Nephron (organoid): ENCODE results near the gene KCNN3.

Experiments
- H3K27ac Mint-ChIP-seq, 3 experiments: 2 replicates each; pipeline ENCODE4 v1.8.0; 2020; ENCODE audit warnings: mixed read lengths in 3 of 3, mild to moderate bottlenecking in 2 of 3, moderate library complexity in 1 of 3
- H3K27me3 Mint-ChIP-seq: 2 replicates; pipeline ENCODE4 v1.8.0; 2021; ENCODE audit warnings: low read depth, mild to moderate bottlenecking, moderate library complexity, mixed read lengths
- H3K36me3 Mint-ChIP-seq: 2 replicates; pipeline ENCODE4 v1.8.0; 2020; ENCODE audit warnings: low read depth, mixed read lengths
- H3K4me1 Mint-ChIP-seq: 2 replicates; pipeline ENCODE4 v1.8.0; 2020; ENCODE audit warnings: mixed read lengths
- H3K4me3 Mint-ChIP-seq, 3 experiments: 2 replicates each; pipeline ENCODE4 v1.8.0; 2020; ENCODE audit warnings: mild to moderate bottlenecking in 3 of 3, mixed read lengths in 3 of 3, moderate library complexity in 2 of 3
- H3K9me3 Mint-ChIP-seq: 2 replicates; pipeline ENCODE4 v1.8.0; 2020; ENCODE audit warnings: mixed read lengths
- CTCF ChIP-seq, 3 experiments: fragments of 200-600 bp; sonication (generic); IDR thresholded peaks; one replicate each; pipeline ENCODE4 v1.5.0; 2021; ENCODE audit warnings: antibody characterized with exemption in 3 of 3; ENCODE audit not compliant: unreplicated experiment in 3 of 3

KCNN3 gene

GRCh38 chr1:154816369-154816768, 53.7 kb downstream of the KCNN3 start:
- TF ChIP-seq CTCF (IDR thresholded peaks at IDR 0.05; ENCODE audit: unreplicated experiment in 3 of 3): no peak
- Mint-ChIP-seq H3K36me3 (no peaks in the 10 kb centered on the region), H3K4me1 (peaks cover 56% of the 10 kb centered on the region), H3K27ac (no peak overlapping the region), H3K4me3 (no peak overlapping the region), H3K27me3 (peaks cover 8% of the 10 kb centered on the region), H3K9me3 (peaks cover 2% of the 10 kb centered on the region)

- Mint-ChIP-seq H3K27ac (peak overlapping the region; percentile 3 to 85 (median 75)), H3K27me3 (peaks cover 4% of the 10 kb centered on the region), H3K4me3 (peak overlapping the region in 1 of 3 experiments; percentile 43), H3K9me3 (no peaks in the 10 kb centered on the region), H3K36me3 (no peaks in the 10 kb centered on the region), H3K4me1 (peaks cover 55% of the 10 kb centered on the region)
- TF ChIP-seq CTCF (IDR thresholded peaks at IDR 0.05; ENCODE audit: unreplicated experiment in 3 of 3): no peak
Observed at GRCh38 chr1:154813846-154814505, 56.1 kb downstream of the KCNN3 start.

GRCh38 chr1:154813300-154813816, 56.7 kb downstream of the KCNN3 start:
- no peak for TF ChIP-seq CTCF (IDR thresholded peaks at IDR 0.05; ENCODE audit: unreplicated experiment in 3 of 3)
- Mint-ChIP-seq H3K36me3 (no peaks in the 10 kb centered on the region), H3K27me3 (peaks cover 4% of the 10 kb centered on the region), H3K4me3 (peak overlapping the region in 2 of 3 experiments; percentile 32 to 43), H3K4me1 (peaks cover 55% of the 10 kb centered on the region), H3K9me3 (no peaks in the 10 kb centered on the region), H3K27ac (peak overlapping the region; percentile 3 to 85 (median 75))

- Mint-ChIP-seq H3K9me3 (no peaks in the 10 kb centered on the region), H3K27me3 (peaks cover 4% of the 10 kb centered on the region), H3K4me1 (peaks cover 59% of the 10 kb centered on the region), H3K27ac (no peak overlapping the region), H3K4me3 (no peak overlapping the region), H3K36me3 (no peaks in the 10 kb centered on the region)
- TF ChIP-seq CTCF (IDR thresholded peaks at IDR 0.05; ENCODE audit: unreplicated experiment in 3 of 3): no peak
Observed at GRCh38 chr1:154812877-154813276, 57.2 kb downstream of the KCNN3 start.

- H3K27ac Mint-ChIP-seq: no peak overlapping the region
- peaks cover 67% of the 10 kb centered on the region for H3K4me1 Mint-ChIP-seq
- peaks cover 9% of the 10 kb centered on the region for H3K27me3 Mint-ChIP-seq
- H3K36me3 Mint-ChIP-seq: no peaks in the 10 kb centered on the region
- TF ChIP-seq CTCF (IDR thresholded peaks at IDR 0.05; ENCODE audit: unreplicated experiment in 3 of 3): no peak
- H3K4me3 Mint-ChIP-seq: no peak overlapping the region
- no peaks in the 10 kb centered on the region for H3K9me3 Mint-ChIP-seq
Observed at GRCh38 chr1:154810571-154810970, 59.5 kb downstream of the KCNN3 start.
